ENCODE results near the gene TNFRSF12A.

TNFRSF12A gene

DNA sequence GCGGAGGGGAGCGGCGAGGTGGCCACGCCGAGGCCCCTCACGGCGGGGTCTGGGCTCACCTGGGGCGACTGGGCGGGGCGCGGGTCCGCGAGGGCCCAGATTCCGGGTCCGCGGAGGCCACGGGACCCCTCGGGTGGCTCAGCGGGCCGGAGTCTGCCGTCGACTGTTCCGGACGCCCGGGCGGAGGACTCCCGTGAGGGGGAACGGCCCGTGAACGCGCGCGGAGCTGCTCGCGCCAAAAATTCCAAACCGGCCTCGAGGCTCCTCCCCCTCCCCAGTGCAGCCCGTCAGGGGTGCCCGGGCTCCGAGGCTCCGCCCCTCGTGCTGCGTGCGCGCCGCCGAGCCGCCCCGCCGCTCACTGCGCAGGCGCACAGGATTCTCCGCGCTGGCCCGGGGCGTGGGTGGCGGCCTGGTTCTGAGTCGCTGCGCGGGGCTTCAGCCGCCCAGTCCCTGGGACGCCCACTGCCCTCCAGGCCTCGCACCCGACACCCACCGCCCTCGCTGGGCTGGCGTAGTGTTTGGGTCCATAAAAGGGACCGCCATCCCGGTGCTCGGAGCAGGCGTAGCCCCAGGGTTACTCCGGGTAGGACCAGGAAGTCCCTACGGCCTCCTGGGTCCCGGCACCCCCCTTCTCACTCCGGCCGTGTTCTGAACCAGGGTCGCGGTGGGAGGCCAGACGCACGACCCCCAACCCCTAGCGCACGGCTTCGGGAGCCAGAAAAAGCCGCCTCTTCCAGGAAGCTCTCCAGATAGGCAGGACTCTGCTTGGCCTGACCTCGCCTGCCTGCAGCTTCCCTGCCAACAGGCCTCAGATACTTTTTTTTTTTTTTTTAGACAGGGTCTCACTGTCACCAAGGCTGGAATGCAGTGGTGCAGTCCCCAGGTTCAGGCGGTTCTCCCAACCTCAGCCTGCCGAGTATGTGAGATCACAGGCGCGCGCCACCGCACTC lies 39.7 kb upstream of the TNFRSF12A start, which contains the start of gene PKMYT1:
Gene PKMYT1, minus strand, starts transcription at position 220 of the 950 bp plus-strand sequence. CDS start 789 bp downstream, outside the sequence.
- no peak for TF ChIP-seq GATA1 (IDR thresholded peaks at IDR 0.05; ENCODE audit: low read depth, low read length)
- peak; percentile 96 for TF ChIP-seq POLR2A (IDR thresholded peaks at IDR 0.05; ENCODE audit: low read length)
- DNase-seq: peak; percentile 94 to 98

DNA sequence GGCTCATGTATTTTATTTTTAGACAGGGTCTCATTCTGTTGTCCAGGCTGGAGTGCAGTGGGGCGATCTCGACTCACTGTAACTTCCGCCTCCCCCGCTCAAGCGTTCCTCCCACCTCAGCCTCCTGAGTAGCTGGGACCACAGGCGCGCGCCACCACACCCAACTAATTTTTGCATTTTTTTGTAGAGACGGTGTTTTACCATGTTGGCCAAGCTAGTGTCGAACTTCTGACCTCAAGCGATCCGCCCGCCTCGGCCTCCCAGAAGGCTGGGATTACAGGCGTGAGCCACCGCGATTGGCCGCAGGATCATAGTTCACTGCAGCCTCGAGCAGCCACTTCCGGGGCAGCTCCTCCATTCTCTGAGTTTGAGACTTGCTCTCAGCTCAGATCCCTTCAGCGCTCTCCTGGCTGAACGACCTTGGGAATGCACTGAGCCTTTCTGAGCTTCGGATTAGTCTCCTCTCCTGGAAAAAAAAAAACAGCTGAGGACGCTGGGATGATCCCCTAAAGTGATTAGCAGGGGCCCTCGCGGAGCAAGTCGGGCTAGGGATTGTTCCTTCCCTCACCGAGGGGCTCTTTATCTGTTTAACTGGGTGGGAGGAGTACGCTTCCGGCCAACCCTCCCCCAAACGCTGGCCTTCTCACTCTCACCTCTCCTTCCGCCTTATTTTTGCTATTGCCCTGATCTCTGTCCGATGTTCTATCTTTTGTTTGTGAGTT lies 38.8 kb upstream of the TNFRSF12A start:
- TF ChIP-seq GATA1 (IDR thresholded peaks at IDR 0.05; ENCODE audit: low read depth, low read length) (no peak), POLR2A (IDR thresholded peaks at IDR 0.05; ENCODE audit: low read length) (no peak)
- peak; percentile 44 to 49 for DNase-seq

DNA sequence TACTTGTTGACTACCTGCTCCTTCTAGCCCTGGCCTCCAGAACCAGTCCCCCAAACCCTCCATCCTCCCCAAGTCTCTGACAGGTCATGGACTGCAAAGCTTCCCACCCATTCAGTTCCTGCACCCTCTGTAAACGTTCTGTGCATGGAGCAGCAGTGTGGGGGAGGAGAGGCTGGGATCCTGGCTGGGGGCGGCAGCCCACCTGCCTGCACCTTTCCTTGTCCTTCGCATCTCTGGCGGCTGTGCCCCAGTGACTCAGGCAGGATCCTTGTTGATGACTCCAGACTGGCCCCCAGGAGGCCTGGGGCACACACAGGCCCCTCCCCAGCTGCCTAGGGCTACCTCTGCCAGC lies 38.3 kb upstream of the TNFRSF12A start:
- no peak for DNase-seq
- TF ChIP-seq GATA1 (IDR thresholded peaks at IDR 0.05; ENCODE audit: low read depth, low read length) (no peak), POLR2A (IDR thresholded peaks at IDR 0.05; ENCODE audit: low read length) (no peak)

- TF ChIP-seq POLR2A (IDR thresholded peaks at IDR 0.05; ENCODE audit: low read length) (no peak), GATA1 (IDR thresholded peaks at IDR 0.05; ENCODE audit: low read depth, low read length) (no peak)
- DNase-seq: no peak
These were observed 37.8 kb upstream of the TNFRSF12A start for GRCh38 chr16:2982402-2982801.

DNA sequence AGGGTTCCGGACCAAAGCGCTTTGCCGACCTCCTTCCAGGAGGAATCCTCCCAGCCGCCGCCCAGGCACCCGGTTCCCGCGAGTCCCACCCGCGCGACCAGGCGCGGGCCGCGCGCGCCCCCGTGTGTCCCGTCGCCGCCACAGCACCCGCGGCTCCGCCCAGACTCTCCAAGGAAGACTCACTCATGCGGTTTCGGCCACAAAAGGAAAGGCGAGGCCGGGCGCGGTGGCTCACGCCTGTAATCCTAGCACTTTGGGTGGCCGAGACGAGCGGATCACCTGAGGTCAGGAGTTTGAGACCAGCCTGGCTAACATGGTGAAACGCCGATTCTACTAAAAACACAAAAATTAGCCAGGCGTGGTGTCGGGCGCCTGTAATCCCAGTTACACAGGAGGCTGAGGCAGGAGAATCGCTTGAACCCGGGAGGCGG lies 36.4 kb upstream of the TNFRSF12A start:
- peak; percentile 77 to 86 for DNase-seq
- TF ChIP-seq POLR2A (IDR thresholded peaks at IDR 0.05; ENCODE audit: low read length) (no peak), GATA1 (IDR thresholded peaks at IDR 0.05; ENCODE audit: low read depth, low read length) (no peak)

DNA sequence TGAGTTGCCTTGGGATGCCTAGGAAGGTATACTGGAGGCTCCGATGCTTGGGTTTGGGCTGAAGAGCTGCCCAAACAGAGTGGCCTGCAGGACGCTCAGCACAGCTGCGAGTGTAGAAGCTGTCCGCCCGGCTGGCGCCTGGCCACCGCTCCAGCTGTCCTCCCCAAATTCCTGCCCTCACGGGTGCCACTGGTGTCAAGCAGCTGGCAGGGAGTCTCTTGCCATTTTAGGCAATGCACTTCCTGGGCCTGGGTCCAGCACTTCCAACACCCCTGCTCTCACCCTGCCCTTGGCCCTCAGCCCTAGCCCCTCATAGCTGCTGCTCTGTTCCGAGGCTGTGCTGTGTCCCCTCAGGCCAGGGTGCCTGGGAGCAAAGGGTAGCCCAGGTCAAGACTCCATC lies 34.7 kb upstream of the TNFRSF12A start:
- DNase-seq: no peak
- TF ChIP-seq POLR2A (IDR thresholded peaks at IDR 0.05; ENCODE audit: low read length): no peak
- no peak for TF ChIP-seq GATA1 (IDR thresholded peaks at IDR 0.05; ENCODE audit: low read depth, low read length)

GRCh38 chr16:2985893-2986355 lies 34.2 kb upstream of the TNFRSF12A start:
- no peak for DNase-seq
- TF ChIP-seq POLR2A (IDR thresholded peaks at IDR 0.05; ENCODE audit: low read length): no peak

DNA sequence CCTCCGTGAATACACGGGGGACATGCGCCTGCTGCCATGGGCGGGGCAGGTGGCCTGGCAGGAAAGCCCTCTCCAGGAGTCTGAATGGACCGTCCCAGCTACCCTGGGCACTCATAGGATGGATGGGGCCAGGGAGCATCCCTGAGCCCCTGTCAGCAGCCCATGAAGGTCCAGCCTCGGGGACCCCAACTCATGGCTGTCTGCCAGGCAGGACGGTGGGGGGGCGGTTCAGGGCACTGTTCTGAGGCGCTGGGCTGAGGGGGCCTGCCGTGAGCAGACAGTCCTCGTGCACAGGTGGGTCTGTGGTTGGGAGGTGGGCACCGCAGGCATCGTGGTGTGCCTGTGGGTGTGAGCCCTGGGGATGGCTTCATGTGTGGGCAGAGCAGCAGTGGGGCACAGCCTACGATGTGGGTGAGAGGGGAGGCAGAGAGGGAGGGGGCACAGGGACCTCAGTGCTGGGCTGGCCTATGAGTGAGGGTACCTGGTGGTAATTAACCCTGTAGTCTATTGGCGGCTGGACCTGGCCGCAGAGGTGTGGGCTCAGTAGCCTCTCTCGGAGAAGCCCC lies 33.5 kb upstream of the TNFRSF12A start:
- no peak for DNase-seq
- TF ChIP-seq GATA1 (IDR thresholded peaks at IDR 0.05; ENCODE audit: low read depth, low read length): no peak
- TF ChIP-seq POLR2A (IDR thresholded peaks at IDR 0.05; ENCODE audit: low read length): no peak

GRCh38 chr16:2987286-2987685 lies 32.9 kb upstream of the TNFRSF12A start:
- no peak for DNase-seq
- TF ChIP-seq GATA1 (IDR thresholded peaks at IDR 0.05; ENCODE audit: low read depth, low read length) (no peak), POLR2A (IDR thresholded peaks at IDR 0.05; ENCODE audit: low read length) (no peak)

- no peak for TF ChIP-seq GATA1 (IDR thresholded peaks at IDR 0.05; ENCODE audit: low read depth, low read length)
- no peak for TF ChIP-seq POLR2A (IDR thresholded peaks at IDR 0.05; ENCODE audit: low read length)
- DNase-seq: peak; percentile 22 to 29
These were observed 32.3 kb upstream of the TNFRSF12A start for GRCh38 chr16:2987833-2988232.

GRCh38 chr16:2988590-2989099 lies 31.5 kb upstream of the TNFRSF12A start:
- no peak for DNase-seq
- TF ChIP-seq POLR2A (IDR thresholded peaks at IDR 0.05; ENCODE audit: low read length) (no peak), GATA1 (IDR thresholded peaks at IDR 0.05; ENCODE audit: low read depth, low read length) (no peak)

DNA sequence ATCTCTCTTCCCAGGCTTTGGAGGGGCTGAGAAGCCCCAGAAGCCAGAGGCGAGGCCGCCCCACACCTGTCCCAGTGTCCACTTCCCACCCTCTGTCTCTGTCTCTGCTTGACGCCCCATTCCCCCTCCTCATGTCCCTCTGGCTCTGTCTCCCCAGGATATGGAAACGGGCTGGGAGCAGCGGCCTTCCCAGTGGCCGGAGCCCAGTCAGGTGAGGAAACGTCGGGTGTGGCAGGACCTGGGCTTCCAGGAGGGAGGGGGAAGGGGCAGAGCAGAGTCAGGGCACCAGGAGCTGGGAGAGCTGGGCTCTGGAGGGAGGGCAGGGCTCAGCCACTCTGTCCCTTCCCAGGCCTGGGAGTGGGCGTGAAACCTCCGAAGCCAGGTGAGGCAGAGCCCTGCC lies 29.3 kb upstream of the TNFRSF12A start:
- no peak for DNase-seq
- no peak for TF ChIP-seq GATA1 (IDR thresholded peaks at IDR 0.05; ENCODE audit: low read depth, low read length)
- TF ChIP-seq POLR2A (IDR thresholded peaks at IDR 0.05; ENCODE audit: low read length): no peak

- no peak for DNase-seq
- no peak for TF ChIP-seq POLR2A (IDR thresholded peaks at IDR 0.05; ENCODE audit: low read length)
- no peak for TF ChIP-seq GATA1 (IDR thresholded peaks at IDR 0.05; ENCODE audit: low read depth, low read length)
These were observed 28.5 kb upstream of the TNFRSF12A start for GRCh38 chr16:2991566-2992261.
